Suprapubic skin (tissue), 4 donors: ENCODE measurements around the gene OSTM1. TPM values are rescaled to one million over a fixed set of nuclear protein-coding genes. Genes with fewer than 3 reads are reported as not detected.

Experiments
- DNase-seq, 2 donors: peaks; one replicate each; pipeline ENCODE4 v3.0.0-alpha.2; 2019; ENCODE audit warnings: low spot score in 2 of 2
- H3K27ac ChIP-seq: fragments of 200-600 bp; sonication (generic); one replicate; pipeline ENCODE4 v1.5.1; 2019
- H3K27me3 ChIP-seq: fragments of 200-600 bp; sonication (generic); one replicate; pipeline ENCODE4 v1.5.1; 2019
- H3K36me3 ChIP-seq: fragments of 200-600 bp; sonication (generic); one replicate; pipeline ENCODE4 v1.5.1; 2019
- H3K4me1 ChIP-seq: fragments of 200-600 bp; sonication (generic); one replicate; pipeline ENCODE4 v1.5.1; 2019
- H3K4me3 ChIP-seq: fragments of 200-600 bp; sonication (generic); one replicate; pipeline ENCODE4 v1.5.1; 2019; ENCODE audit warnings: mild to moderate bottlenecking
- H3K9me3 ChIP-seq: fragments of 200-600 bp; sonication (generic); one replicate; pipeline ENCODE4 v1.5.1; 2019
- EP300 ChIP-seq: sonication (generic); formaldehyde crosslinking; IDR thresholded peaks from one replicate; pipeline ENCODE4 v1.6.1; 2017; ENCODE audit warnings: antibody characterized with exemption
- POLR2A ChIP-seq, 2 donors: fragments of 450-650 bp; IDR thresholded peaks; one replicate each; pipeline ENCODE4 v1.6.1; 2017; ENCODE audit warnings: antibody characterized with exemption in 2 of 2, mild to moderate bottlenecking in 2 of 2, moderate library complexity in 2 of 2
- POLR2AphosphoS5 ChIP-seq, 3 donors: sonication (generic); formaldehyde crosslinking; IDR thresholded peaks; one replicate each; pipeline ENCODE4 v1.6.1; 2017; ENCODE audit warnings: antibody characterized with exemption in 3 of 3
- WGBS: methylation state at CpG from one replicate; pipeline ENCODE4 v1.1.5; 2018; 5-methylcytosine and 5-hydroxymethylcytosine counted together
- total RNA-seq, 4 donors: library from RNA; depleted of rRNA; stranded (reverse); fragments of >200 nt; gene quantifications; one replicate each; pipeline ENCODE4 v1.1.0, GENCODE V29; 2016
- TF ChIP-seq, protein P1 (sequence below), 2 donors: fragments of 200-600 bp in 1 of 2; fragments of 450-650 bp in 1 of 2; sonication (generic) in 1 of 2; IDR thresholded peaks; one replicate each; pipeline ENCODE4 v1.5.1; 2016 to 2019; ENCODE audit warnings: antibody characterized with exemption in 2 of 2, mild to moderate bottlenecking in 1 of 2, moderate library complexity in 1 of 2

Gene OSTM1
- total RNA-seq, 4 donors from 2014 or later = 26.9 to 44.5 (median 38.2) TPM

DNA sequence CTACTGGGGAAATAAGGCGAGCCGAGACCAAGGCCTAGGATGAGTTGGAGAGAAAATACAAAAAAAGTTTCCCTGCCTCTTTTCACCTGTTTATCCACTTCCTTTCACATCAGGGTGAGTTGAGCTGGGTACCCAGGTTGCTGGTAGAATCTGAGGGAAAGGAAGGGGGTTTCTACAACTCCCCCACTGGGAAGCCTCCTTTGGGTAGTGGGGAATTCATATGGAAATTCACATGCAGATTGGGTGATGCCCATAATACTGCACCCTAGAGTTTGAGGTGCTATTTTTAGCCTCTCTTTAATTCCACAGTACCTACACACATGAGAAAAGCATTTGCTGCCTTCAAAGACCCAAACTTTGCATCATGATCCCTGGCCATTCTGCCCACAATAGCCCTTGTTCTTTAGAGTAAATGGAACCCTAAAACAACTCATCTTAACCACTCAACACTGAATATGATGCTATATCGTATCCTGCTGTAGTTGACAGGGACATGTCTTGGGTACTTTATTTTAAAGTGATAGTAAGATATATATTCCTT is 2.7 kb downstream of the OSTM1 start:
- H3K36me3 ChIP-seq = no peaks in the 10 kb centered on the region
- H3K9me3 ChIP-seq = no peaks in the 10 kb centered on the region
- TF ChIP-seq POLR2AphosphoS5 (IDR thresholded peaks at IDR 0.05) (no peak), EP300 (no peak), POLR2A (IDR thresholded peaks at IDR 0.05) (no peak)
- TF ChIP-seq, protein P1, sequence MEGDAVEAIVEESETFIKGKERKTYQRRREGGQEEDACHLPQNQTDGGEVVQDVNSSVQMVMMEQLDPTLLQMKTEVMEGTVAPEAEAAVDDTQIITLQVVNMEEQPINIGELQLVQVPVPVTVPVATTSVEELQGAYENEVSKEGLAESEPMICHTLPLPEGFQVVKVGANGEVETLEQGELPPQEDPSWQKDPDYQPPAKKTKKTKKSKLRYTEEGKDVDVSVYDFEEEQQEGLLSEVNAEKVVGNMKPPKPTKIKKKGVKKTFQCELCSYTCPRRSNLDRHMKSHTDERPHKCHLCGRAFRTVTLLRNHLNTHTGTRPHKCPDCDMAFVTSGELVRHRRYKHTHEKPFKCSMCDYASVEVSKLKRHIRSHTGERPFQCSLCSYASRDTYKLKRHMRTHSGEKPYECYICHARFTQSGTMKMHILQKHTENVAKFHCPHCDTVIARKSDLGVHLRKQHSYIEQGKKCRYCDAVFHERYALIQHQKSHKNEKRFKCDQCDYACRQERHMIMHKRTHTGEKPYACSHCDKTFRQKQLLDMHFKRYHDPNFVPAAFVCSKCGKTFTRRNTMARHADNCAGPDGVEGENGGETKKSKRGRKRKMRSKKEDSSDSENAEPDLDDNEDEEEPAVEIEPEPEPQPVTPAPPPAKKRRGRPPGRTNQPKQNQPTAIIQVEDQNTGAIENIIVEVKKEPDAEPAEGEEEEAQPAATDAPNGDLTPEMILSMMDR (IDR thresholded peaks at IDR 0.05) = no peak
- no peak for DNase-seq
- peaks cover 24% of the 10 kb centered on the region for H3K4me1 ChIP-seq
- H3K27ac ChIP-seq = no peak overlapping the region
- H3K4me3 ChIP-seq = no peak overlapping the region
- WGBS = 70% methylated on average over 3 of the region's 3 CpGs
- no peaks in the 10 kb centered on the region for H3K27me3 ChIP-seq

DNA sequence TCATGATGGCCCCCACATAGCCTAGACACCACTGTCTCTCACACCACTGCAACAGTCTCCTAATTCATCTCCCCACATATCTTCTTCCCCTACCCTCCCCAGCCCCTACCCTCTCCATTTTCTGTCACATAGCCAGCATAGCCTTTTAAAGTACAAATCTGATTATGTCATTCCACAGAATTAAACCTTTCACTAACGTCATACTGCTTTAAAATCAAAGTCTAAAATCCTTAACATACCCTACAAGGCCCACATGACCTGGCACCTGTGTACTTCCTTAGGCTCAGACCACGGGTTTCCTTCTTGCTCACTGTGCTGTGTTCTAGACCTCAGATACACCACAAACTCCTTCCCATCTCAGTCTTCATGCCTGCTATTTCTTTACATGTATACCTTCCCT is 5.9 kb downstream of the OSTM1 start:
- Histone ChIP-seq H3K4me1 (peaks cover 14% of the 10 kb centered on the region), H3K27me3 (no peaks in the 10 kb centered on the region), H3K27ac (no peak overlapping the region), H3K4me3 (no peak overlapping the region), H3K36me3 (peaks cover 3% of the 10 kb centered on the region), H3K9me3 (no peaks in the 10 kb centered on the region)
- no peak for DNase-seq
- no peak for TF ChIP-seq POLR2AphosphoS5 (IDR thresholded peaks at IDR 0.05)
- TF ChIP-seq EP300 = no peak
- no peak for TF ChIP-seq POLR2A (IDR thresholded peaks at IDR 0.05)
- TF ChIP-seq, protein P1 (IDR thresholded peaks at IDR 0.05) = no peak
- 79% methylated on average over 2 of the region's 2 CpGs for WGBS

GRCh38 chr6:108068182-108068581 is 6.4 kb downstream of the OSTM1 start:
- Histone ChIP-seq H3K36me3 (peaks cover 8% of the 10 kb centered on the region), H3K27ac (no peak overlapping the region), H3K9me3 (no peaks in the 10 kb centered on the region), H3K27me3 (no peaks in the 10 kb centered on the region), H3K4me3 (no peak overlapping the region), H3K4me1 (peaks cover 9% of the 10 kb centered on the region)
- no peak for DNase-seq
- 91% methylated on average over 3 of the region's 3 CpGs for WGBS
- TF ChIP-seq POLR2A (IDR thresholded peaks at IDR 0.05) = no peak

GRCh38 chr6:108052706-108053105 is 21.8 kb downstream of the OSTM1 start:
- no peaks in the 10 kb centered on the region for H3K4me1 ChIP-seq
- 80% methylated on average over 2 of the region's 2 CpGs for WGBS
- no peak overlapping the region for H3K27ac ChIP-seq
- no peak for TF ChIP-seq POLR2AphosphoS5 (IDR thresholded peaks at IDR 0.05)
- TF ChIP-seq EP300 = no peak
- TF ChIP-seq POLR2A (IDR thresholded peaks at IDR 0.05) = no peak
- TF ChIP-seq, protein P1 (IDR thresholded peaks at IDR 0.05) = no peak
- no peak for DNase-seq
- no peaks in the 10 kb centered on the region for H3K27me3 ChIP-seq
- H3K36me3 ChIP-seq = peaks cover 15% of the 10 kb centered on the region
- no peak overlapping the region for H3K4me3 ChIP-seq
- H3K9me3 ChIP-seq = no peaks in the 10 kb centered on the region

DNA sequence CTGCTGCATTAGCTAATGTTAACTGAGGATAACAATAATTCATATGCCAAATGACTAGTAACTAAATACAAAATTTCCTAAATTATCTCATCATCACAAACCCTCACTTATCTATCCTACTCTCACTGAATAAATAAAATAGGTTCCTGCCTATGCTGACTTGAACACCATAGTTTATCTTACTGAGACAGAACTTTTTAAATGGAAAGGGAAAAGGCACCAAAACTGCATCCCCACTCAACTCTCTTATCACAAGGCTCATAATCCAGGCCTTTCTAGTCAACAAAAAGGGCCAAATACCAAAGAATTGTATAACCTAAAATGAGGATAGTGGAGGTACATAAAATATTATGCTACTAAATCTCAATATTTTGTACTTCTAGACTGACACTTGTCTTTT is 23.1 kb downstream of the OSTM1 start:
- no peak for DNase-seq
- H3K36me3 ChIP-seq = peaks cover 20% of the 10 kb centered on the region

More for the DNA sequence above, 23.1 kb downstream of the OSTM1 start:
- H3K4me3 ChIP-seq = no peak overlapping the region
- TF ChIP-seq, protein P1 (IDR thresholded peaks at IDR 0.05) = no peak
- TF ChIP-seq POLR2AphosphoS5 (IDR thresholded peaks at IDR 0.05) (no peak), POLR2A (IDR thresholded peaks at IDR 0.05) (no peak), EP300 (no peak)
- H3K27ac ChIP-seq = no peak overlapping the region
- H3K9me3 ChIP-seq = no peaks in the 10 kb centered on the region
- no peaks in the 10 kb centered on the region for H3K4me1 ChIP-seq
- no peaks in the 10 kb centered on the region for H3K27me3 ChIP-seq
